ENCODE results near the gene PUS7L.

DNA sequence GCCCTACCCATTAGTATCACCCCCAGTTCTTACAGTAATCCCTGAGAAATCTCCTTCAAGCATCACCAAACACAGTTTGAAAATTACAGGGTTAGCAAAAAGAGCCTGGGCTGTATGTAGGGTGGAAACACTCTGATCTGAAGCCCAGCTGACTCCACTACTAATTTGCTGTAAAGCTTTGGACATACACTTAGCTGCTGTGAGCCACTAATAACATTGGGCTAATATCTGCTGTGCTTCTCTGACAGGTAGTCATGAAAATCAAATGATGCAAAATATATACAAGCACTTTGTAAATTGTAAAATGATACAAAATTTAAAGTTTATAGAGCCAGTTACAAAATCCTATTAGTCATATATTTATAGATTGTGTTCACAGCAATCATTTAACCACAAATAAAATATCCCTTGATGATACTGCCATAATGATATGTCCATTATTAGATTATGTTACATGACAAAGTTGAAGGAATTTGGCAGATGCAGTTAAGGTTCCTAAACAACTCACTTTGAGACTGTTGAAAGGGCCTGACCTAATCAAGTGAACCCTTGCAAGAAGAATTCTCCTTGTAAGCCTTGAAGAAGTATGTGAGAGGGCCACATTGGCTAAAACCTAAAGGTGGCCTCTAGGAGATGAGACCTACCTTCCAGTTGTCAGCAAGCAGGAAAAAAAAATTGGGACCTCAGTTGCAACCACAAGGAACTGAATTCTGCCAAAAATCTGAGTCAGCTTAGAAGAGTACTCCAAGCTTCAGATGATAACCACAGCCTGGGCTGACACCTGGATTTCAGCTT, 28.5 kb upstream of the PUS7L start:
- TF ChIP-seq CTCF (IDR thresholded peaks at IDR 0.05) (no peak), POLR2A (IDR thresholded peaks at IDR 0.05) (no peak)
